ENCODE results near the gene FLNB.

FLNB gene

GRCh38 chr3:58084788-58085543 lies 76.7 kb downstream of the FLNB start:
- no peak for DNase-seq

DNA sequence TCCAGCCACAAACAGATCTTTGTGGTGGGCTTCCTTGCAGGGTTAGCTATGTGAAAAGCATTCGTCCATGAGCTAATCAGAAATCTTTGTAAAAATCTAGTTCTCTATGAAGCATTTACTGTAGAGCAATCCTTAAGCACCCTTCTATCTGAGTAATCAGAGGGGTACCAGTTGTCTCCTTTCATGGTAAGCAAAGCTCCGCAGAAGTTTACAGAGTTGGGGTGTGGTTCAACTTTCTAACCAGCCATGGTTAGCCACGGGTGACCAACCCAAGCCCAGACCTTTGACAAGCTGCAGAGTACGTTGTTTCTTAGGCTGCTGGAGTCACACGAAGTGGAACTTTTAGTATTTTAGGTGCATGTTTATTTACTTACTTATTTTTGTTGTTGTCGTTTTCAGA lies 77.4 kb downstream of the FLNB start:
- DNase-seq = no peak

DNA sequence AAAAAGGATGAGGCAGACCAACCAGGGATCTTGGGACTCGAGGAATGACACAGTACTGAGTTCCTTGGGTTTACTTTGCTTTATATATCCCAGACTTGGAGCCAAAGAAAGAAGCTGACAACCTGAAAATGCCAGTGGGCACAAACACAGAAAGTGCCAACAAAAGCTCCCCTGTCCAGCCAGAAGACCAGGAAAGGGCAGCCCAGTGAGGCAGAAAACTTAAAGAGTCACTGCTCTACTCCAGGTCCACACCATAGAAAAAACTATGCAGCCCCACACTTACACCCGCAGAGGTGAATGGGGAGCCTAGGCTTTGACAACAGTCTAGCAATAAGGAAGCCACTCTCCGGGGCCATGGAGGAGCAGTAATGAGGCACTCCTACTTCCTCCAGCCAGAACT lies 80.3 kb downstream of the FLNB start:
- DNase-seq = no peak

GRCh38 chr3:58090351-58090750 lies 82.1 kb downstream of the FLNB start:
- no peak for DNase-seq

DNA sequence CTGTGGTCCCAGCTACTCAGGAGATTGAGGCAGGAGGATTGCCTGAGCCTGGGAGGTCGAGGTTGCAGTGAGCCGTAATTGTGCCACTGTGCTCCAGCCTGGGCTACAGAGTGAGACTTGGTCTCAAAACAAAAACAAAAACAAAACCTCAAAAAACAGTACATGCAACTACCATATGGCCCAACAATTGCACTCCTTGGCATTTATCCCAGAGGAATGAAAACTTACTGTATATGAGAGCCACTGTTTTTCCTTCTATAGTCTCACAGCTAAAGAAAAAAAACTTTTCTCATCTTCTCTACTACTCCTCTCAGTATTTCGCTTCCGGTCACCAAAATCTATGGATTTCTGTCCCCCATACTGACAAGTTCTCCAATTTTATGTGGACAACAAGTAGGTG lies 84.3 kb downstream of the FLNB start:
- DNase-seq = no peak

DNA sequence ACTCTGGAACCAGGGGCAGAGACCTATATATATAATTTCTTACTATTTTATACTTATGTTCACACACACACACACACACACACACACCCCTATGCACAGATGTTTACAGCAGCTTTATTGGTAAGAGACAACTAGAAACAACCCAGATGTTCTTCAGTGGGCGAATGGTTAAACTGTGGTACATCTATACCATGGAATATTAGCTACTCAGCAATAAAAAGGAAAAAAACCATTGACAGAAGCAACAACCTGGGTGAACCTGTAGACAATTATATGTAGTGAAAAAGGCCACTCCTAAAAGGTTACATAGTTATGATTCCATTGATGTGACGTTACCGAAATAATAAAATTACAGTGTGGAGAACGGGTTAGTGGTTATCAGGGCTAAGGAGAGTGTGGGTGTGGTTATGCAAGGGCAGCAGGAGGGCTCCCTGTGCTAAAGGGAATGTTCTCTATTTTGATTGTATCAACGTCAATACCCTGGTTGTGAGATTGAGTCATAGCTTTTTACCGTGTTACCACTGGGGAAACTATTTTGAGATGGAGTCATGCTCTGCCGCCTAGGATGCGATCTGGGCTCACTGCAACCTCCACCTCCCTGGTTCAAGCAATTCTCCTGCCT lies 85.5 kb downstream of the FLNB start:
- DNase-seq = no peak

- DNase-seq = no peak
These were observed 86.4 kb downstream of the FLNB start for GRCh38 chr3:58094657-58095056.

- no peak for DNase-seq
These were observed 87.4 kb downstream of the FLNB start for GRCh38 chr3:58095603-58096138.

DNA sequence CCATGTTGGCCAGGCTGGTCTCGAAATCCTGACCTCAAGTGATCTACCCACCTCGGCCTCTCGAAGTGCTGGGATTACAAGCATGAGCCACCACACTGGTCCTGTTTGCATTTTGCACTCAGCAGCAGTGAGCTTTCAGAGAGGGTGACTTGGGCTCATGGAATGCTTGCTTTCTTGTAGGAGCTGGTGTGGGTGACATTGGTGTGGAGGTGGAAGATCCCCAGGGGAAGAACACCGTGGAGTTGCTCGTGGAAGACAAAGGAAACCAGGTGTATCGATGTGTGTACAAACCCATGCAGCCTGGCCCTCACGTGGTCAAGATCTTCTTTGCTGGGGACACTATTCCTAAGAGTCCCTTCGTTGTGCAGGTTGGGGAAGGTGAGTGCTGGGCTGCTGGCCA lies 90.3 kb downstream of the FLNB start:
- no peak for DNase-seq

- no peak for DNase-seq
These were observed 91.6 kb downstream of the FLNB start for GRCh38 chr3:58099865-58100264.

- no peak for DNase-seq
These were observed 93.5 kb downstream of the FLNB start for GRCh38 chr3:58101499-58102389.

GRCh38 chr3:58102390-58102750 lies 94.1 kb downstream of the FLNB start:
- DNase-seq = no peak

GRCh38 chr3:58102976-58103451 lies 94.8 kb downstream of the FLNB start:
- DNase-seq = no peak

- no peak for DNase-seq
These were observed 95.9 kb downstream of the FLNB start for GRCh38 chr3:58104151-58104550.

GRCh38 chr3:58104712-58105111 lies 96.5 kb downstream of the FLNB start:
- DNase-seq = no peak

- no peak for DNase-seq
These were observed 97.0 kb downstream of the FLNB start for GRCh38 chr3:58105196-58105595.

GRCh38 chr3:58106061-58106460 lies 97.8 kb downstream of the FLNB start:
- no peak for DNase-seq

DNA sequence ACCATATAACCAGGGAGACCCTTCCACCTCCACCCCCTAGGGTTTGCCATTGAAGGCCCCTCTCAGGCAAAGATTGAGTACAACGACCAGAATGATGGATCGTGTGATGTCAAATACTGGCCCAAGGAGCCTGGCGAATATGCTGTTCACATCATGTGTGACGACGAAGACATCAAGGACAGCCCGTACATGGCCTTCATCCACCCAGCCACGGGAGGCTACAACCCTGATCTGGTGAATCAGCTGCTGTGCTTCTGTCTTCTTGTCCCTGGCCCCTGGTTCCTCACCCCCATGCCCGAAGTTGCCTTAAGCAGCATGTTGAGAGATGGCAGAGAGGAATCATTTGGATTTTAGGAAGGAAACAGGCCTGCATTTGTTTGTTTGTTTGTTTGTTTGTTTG lies 98.4 kb downstream of the FLNB start:
- no peak for DNase-seq

- DNase-seq = no peak
These were observed 99.4 kb downstream of the FLNB start for GRCh38 chr3:58107597-58107996.

- no peak for DNase-seq
These were observed 101.5 kb downstream of the FLNB start for GRCh38 chr3:58109752-58110151.

- DNase-seq = no peak
These were observed 103.4 kb downstream of the FLNB start for GRCh38 chr3:58111513-58112184.

DNA sequence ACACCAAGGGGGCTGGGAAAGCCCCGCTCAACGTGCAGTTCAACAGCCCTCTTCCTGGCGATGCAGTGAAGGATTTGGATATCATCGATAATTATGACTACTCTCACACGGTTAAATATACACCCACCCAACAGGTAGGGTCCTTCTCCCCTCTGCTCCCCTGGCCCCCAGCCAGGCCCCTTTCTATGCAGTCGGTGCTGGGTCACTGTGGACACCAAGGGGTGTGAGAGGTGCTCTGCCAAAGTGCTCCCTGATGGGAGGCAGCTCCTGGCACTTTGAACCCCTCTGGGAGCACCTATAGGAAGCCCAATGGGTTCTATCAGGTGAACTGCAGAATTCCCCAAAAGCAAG lies 103.9 kb downstream of the FLNB start:
- DNase-seq = no peak

DNA sequence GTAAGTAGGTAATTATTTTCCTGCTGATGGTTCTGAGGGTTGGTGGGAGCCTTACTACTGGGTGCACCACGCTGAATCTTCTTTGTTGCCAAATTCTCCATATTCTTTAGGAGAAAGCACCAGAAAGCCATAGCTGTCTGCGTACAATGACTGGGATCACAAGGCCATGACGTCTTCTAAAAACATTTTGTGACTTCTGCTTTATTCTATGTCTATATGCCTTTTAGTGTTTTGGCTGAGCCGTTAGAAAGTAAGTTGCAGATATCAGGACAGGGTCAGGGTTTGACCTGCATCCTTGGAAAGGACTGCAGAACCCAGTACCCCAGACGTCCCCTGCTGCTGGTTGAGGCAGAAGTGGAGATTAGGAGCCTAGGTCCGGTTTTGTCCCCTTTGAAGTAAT lies 107.0 kb downstream of the FLNB start:
- no peak for DNase-seq
